Endothelial cell of umbilical vein (primary cell): ENCODE data around the gene DAPL1. TPM values are rescaled to one million over a fixed set of nuclear protein-coding genes. Genes with fewer than 3 reads are reported as not detected.

Source experiments
- BruUV-seq: library from RNA; stranded (reverse); fragments of 400-500 nt; replicated peaks from 2 replicates; lab custom pipeline; 2021; lab: Mats Ljungman, UMichigan
- CTCF ChIA-PET: fragments of 300-600, 350-600 bp; sonication (Branson Sonifier 250); formaldehyde crosslinking; loops from one replicate; lab custom pipeline; 2021; ENCODE audit warnings: antibody characterized with exemption, inconsistent platforms; lab: Charles Lee
- POLR2A ChIA-PET: fragments of 300-600, 350-600 bp; sonication (Branson Sonifier 250); formaldehyde crosslinking; loops from one replicate; lab custom pipeline; 2021; ENCODE audit warnings: antibody characterized with exemption, inconsistent platforms; lab: Charles Lee
- DNase-seq: peaks from one replicate; pipeline ENCODE4 v3.0.0-alpha.2; 2011; ENCODE audit warnings: low read depth, low spot score
- FAIRE-seq: peaks from 2 replicates; lab custom pipeline; 2011; peaks lifted over from hg19 to GRCh38; lab: Jason Lieb, UNC
- H2AFZ ChIP-seq: 2 replicates; pipeline ENCODE4 v1.6.0; 2012; ENCODE audit warnings: low read depth, low read length, control low read depth, inconsistent platforms
- H3K27ac ChIP-seq: 2 replicates; pipeline ENCODE4 v1.5.1; 2011; ENCODE audit warnings: low read depth, mild to moderate bottlenecking, control low read depth, low read length, moderate library complexity; ENCODE audit not compliant: insufficient read depth
- H3K27me3 ChIP-seq, 2 experiments: 2 replicates each; pipeline versions ENCODE4 v1.6.0 to v1.6.1; 2011; ENCODE audit warnings: low read length in 2 of 2, mixed read lengths in 1 of 2; ENCODE audit not compliant: control insufficient read depth in 2 of 2, insufficient read depth in 2 of 2
- H3K36me3 ChIP-seq, 2 experiments: 2 replicates in 1 of 2; 3 replicates in 1 of 2; pipeline ENCODE4 v1.5.1; 2011; ENCODE audit warnings: low read length in 2 of 2, mild to moderate bottlenecking in 1 of 2, moderate library complexity in 1 of 2; ENCODE audit not compliant: control insufficient read depth in 2 of 2, insufficient read depth in 2 of 2; ENCODE audit errors: extremely low read depth in 1 of 2
- H3K4me1 ChIP-seq: 3 replicates; pipeline ENCODE4 v1.5.1; 2011; ENCODE audit warnings: mild to moderate bottlenecking, low read length; ENCODE audit not compliant: control insufficient read depth, insufficient read depth; ENCODE audit errors: extremely low read depth
- H3K4me2 ChIP-seq: 2 replicates; pipeline ENCODE4 v1.6.1; 2011; ENCODE audit warnings: low read length, control low read depth, mixed read lengths; ENCODE audit not compliant: insufficient read depth
- H3K4me3 ChIP-seq, 3 experiments: fragments of 200-600 bp in 1 of 3; sonication (generic), shearing (Covaris generic) in 1 of 3; replicated peaks in 1 of 3; 2 replicates each; pipeline ENCODE4 v1.5.1; 2011 to 2016; ENCODE audit warnings: control low read depth in 3 of 3, low read length in 3 of 3, mild to moderate bottlenecking in 2 of 3, inconsistent platforms in 1 of 3, low read depth in 1 of 3, moderate library complexity in 1 of 3; ENCODE audit not compliant: insufficient read depth in 1 of 3
- H3K79me2 ChIP-seq: 2 replicates; pipeline ENCODE4 v1.6.0; 2012; ENCODE audit warnings: low read length, inconsistent platforms; ENCODE audit not compliant: control insufficient read depth, insufficient read depth
- H3K9ac ChIP-seq: replicated peaks from 2 replicates; pipeline ENCODE3; 2011; ENCODE audit warnings: low read length, control low read depth; ENCODE audit not compliant: insufficient read depth; ENCODE audit errors: extremely low read depth
- H3K9me1 ChIP-seq: replicated peaks from 3 replicates; pipeline ENCODE4 v1.6.0; 2011; ENCODE audit warnings: mild to moderate bottlenecking, low read length; ENCODE audit not compliant: control insufficient read depth, insufficient read depth; ENCODE audit errors: extremely low read depth
- H3K9me3 ChIP-seq: replicated peaks from 2 replicates; pipeline ENCODE4 v1.5.1; 2012; ENCODE audit warnings: low read length, inconsistent platforms; ENCODE audit not compliant: control insufficient read depth, insufficient read depth
- H4K20me1 ChIP-seq: replicated peaks from 2 replicates; pipeline ENCODE3; 2011; ENCODE audit warnings: mild to moderate bottlenecking, low read length; ENCODE audit not compliant: control insufficient read depth, insufficient read depth; ENCODE audit errors: extremely low read depth
- CTCF ChIP-seq, 2 donors: IDR thresholded peaks; 1 replicate in 1 of 2; 2 replicates in 1 of 2; pipeline ENCODE4 v1.5.1; 2011; ENCODE audit warnings: low read length in 2 of 2, mild to moderate bottlenecking in 2 of 2, moderate library complexity in 2 of 2, control low read depth in 1 of 2, inconsistent platforms in 1 of 2, low read depth in 1 of 2; ENCODE audit not compliant: insufficient read depth in 1 of 2; ENCODE audit errors: extremely low read depth in 1 of 2
- EZH2 ChIP-seq: IDR thresholded peaks from 2 replicates; pipeline ENCODE4 v1.6.1; 2012; ENCODE audit warnings: borderline replicate concordance, low read depth, mild to moderate bottlenecking, moderate library complexity, low read length, inconsistent platforms; ENCODE audit not compliant: severe bottlenecking
- FOS ChIP-seq: IDR thresholded peaks from 2 replicates; pipeline ENCODE4 v1.6.1; 2011; ENCODE audit warnings: mild to moderate bottlenecking, low read length, moderate library complexity, borderline replicate concordance; ENCODE audit not compliant: insufficient read depth
- GATA2 ChIP-seq: IDR thresholded peaks from 2 replicates; pipeline ENCODE4 v1.7.0; 2011; ENCODE audit warnings: low read depth, mild to moderate bottlenecking, moderate library complexity, mixed read lengths, low read length; ENCODE audit not compliant: insufficient read length, insufficient read depth
- JUN ChIP-seq: IDR thresholded peaks from 2 replicates; pipeline ENCODE4 v1.6.1; 2011; ENCODE audit warnings: borderline replicate concordance, low read depth; ENCODE audit not compliant: insufficient read length, insufficient read depth
- MAX ChIP-seq: IDR thresholded peaks from 2 replicates; pipeline ENCODE4 v1.6.1; 2011; ENCODE audit not compliant: insufficient read depth, insufficient read length
- MYC ChIP-seq: IDR thresholded peaks from one replicate; pipeline ENCODE4 v1.6.1; 2011; ENCODE audit warnings: mild to moderate bottlenecking, low read depth, low read length
- POLR2A ChIP-seq: IDR thresholded peaks from 2 replicates; pipeline ENCODE4 v1.6.1; 2012; ENCODE audit warnings: low read depth, mild to moderate bottlenecking, control low read depth, low read length
- POLR2AphosphoS5 ChIP-seq: IDR thresholded peaks from 2 replicates; pipeline ENCODE4 v1.6.1; 2012; ENCODE audit warnings: low read depth, mild to moderate bottlenecking, control low read depth, low read length, moderate library complexity; ENCODE audit not compliant: insufficient read depth
- dilution Hi-C: fragments of 300-500 bp; cut with MboI; formaldehyde crosslinking; loops from one replicate; pipeline ENCODE4 v1.15.0; 2019; ENCODE audit warnings: low sequenced_read_pairs; ENCODE audit not compliant: extremely low pct_ligation_motif_present
- intact Hi-C: fragments of 100-400 bp; cut with micrococcal nuclease; formaldehyde crosslinking; loops from one replicate; pipeline ENCODE4 v1.10.0; 2022
- polyA plus RNA-seq, 4 experiments: library from polyadenylated mRNA; depleted of rRNA in 3 of 4; stranded (reverse) in 3 of 4; unstranded in 1 of 4; fragments of >200 nt; gene quantifications; 2 replicates each; pipeline versions ENCODE4 v1.2.1 to v1.2.3, GENCODE V29; 2011 to 2012; ENCODE audit warnings: missing spikeins in 1 of 4
- total RNA-seq: library from RNA; stranded (reverse); gene quantifications from 2 replicates; pipeline ENCODE4 v1.2.3, GENCODE V29; 2021

DAPL1 gene
- total and polyA plus RNA-seq, 2 donors (not counting 3 experiments of a cell fraction or from before 2014, with no cell fraction given): not detected

DNA sequence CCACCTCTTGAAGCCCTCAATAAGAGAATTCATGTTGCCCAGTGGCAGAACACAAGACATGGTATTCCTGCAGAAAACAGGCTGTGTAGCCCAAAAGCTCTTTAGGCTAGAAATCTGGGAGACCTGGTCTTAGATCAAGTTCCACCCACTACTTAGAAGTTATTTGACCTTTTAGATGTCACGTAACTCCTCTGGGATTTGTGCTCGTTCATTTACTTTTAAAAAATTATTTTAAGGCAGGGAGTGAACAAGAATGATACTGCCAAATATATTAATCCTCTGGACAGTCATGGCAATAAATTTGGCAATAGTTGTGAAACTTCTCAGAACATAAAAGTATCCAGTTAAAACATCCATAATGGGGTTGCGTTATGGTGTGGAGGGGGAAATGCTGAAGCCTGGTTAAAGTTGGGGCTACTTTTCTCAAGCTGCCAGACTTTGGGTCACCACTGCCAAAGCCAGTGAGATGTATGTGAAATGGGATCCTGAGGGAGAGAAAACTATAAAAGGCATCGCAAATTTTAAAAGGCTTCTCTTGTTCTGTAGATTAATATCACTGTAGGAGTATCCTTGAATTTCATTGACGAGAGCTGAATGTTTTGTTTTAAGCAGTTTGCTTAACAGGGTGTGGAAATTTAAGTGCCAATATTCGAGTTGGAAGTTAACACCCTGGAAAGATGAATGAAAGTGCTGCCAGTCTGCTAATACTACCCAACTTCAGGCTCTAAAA, 15.8 kb downstream of the DAPL1 start:
- CTCF ChIA-PET: interaction anchor here (1.6 kb wide), 1 partner anchor 12 kb away, joined by 5 read pairs; no protein-coding TSS in a partner anchor

More for the DNA sequence above, 15.8 kb downstream of the DAPL1 start:
- Histone ChIP-seq H2AFZ (no peak overlapping the region), H3K4me3 (no peak overlapping the region), H3K9ac (no peak overlapping the region), H3K36me3 (no peaks in the 10 kb centered on the region), H3K79me2 (no peaks in the 10 kb centered on the region), H3K9me1 (no peaks in the 10 kb centered on the region), H3K4me2 (no peak overlapping the region), H4K20me1 (no peaks in the 10 kb centered on the region), H3K9me3 (no peaks in the 10 kb centered on the region), H3K4me1 (no peaks in the 10 kb centered on the region), H3K27ac (no peak overlapping the region), H3K27me3 (peaks cover 10 to 19% of the 10 kb centered on the region in 2 experiments)
- FAIRE-seq (no peak), DNase-seq (no peak)
- intact Hi-C loops: no loop called here
- dilution Hi-C loops: no loop called here
- BruUV-seq: no TSS peak
- TF ChIP-seq POLR2AphosphoS5 (no peak), MAX (no peak), JUN (no peak), FOS (no peak), MYC (no peak), EZH2 (no peak), GATA2 (no peak), POLR2A (no peak), CTCF (IDR thresholded peaks at IDR 0.05; ENCODE audit: extremely low read depth in 1 of 2, insufficient read depth in 1 of 2, low read depth in 1 of 2, low read length in 2 of 2) (no peak)
- POLR2A ChIA-PET: no interaction called here
